WI38 (cell line): ENCODE measurements around the gene CST1.
"Not testable (repeated sequence)": the region's sequence is repeated elsewhere in the genome, so short reads cannot be mapped to it uniquely, and the experiment has no call there.

Experiments used
- H3K4me3 ChIP-seq: 2 replicates; pipeline ENCODE4 v1.5.1; 2011; ENCODE audit warnings: low read depth, mild to moderate bottlenecking, control low read depth, low read length
- CTCF ChIP-seq: IDR thresholded peaks from 2 replicates; pipeline ENCODE4 v1.5.1; 2012; ENCODE audit warnings: low read depth, mild to moderate bottlenecking, control low read depth, low read length

CST1 gene

GRCh38 chr20:23752481-23753193, 1.9 kb upstream of the CST1 start:
- no peak for TF ChIP-seq CTCF
- no peak overlapping the region for H3K4me3 ChIP-seq

- TF ChIP-seq CTCF, result no peak
- H3K4me3 ChIP-seq, result no peak overlapping the region
These were observed 1.3 kb upstream of the CST1 start for GRCh38 chr20:23752019-23752418.

- TF ChIP-seq CTCF, result no peak
- H3K4me3 ChIP-seq, result no peak overlapping the region
These were observed 989 bp downstream of the CST1 start for GRCh38 chr20:23749746-23750145.

GRCh38 chr20:23748975-23749374, 1.8 kb downstream of the CST1 start:
- H3K4me3 ChIP-seq, result not testable (repeated sequence)

GRCh38 chr20:23747551-23747950, 3.2 kb downstream of the CST1 start:
- H3K4me3 ChIP-seq, result not testable (repeated sequence)

GRCh38 chr20:23747092-23747491, 3.6 kb downstream of the CST1 start:
- H3K4me3 ChIP-seq, result not testable (repeated sequence)

GRCh38 chr20:23746321-23746720, 4.4 kb downstream of the CST1 start:
- H3K4me3 ChIP-seq, result no peak overlapping the region
- TF ChIP-seq CTCF, result no peak

- H3K4me3 ChIP-seq, result no peak overlapping the region
- no peak for TF ChIP-seq CTCF
These were observed 5.5 kb downstream of the CST1 start for GRCh38 chr20:23745247-23745646.

GRCh38 chr20:23744817-23745216, 5.9 kb downstream of the CST1 start:
- no peak for TF ChIP-seq CTCF
- H3K4me3 ChIP-seq, result no peak overlapping the region

- H3K4me3 ChIP-seq, result not testable (repeated sequence)
These were observed 15.3 kb downstream of the CST1 start for GRCh38 chr20:23735391-23735790.

GRCh38 chr20:23734949-23735348, 15.8 kb downstream of the CST1 start:
- not testable (repeated sequence) for H3K4me3 ChIP-seq

- not testable (repeated sequence) for H3K4me3 ChIP-seq
These were observed 16.3 kb downstream of the CST1 start for GRCh38 chr20:23734440-23734839.
